GM12878 (cell line): ENCODE measurements around the gene WWP2. TPM values are rescaled to one million over a fixed set of nuclear protein-coding genes. Genes with fewer than 3 reads are reported as not detected.

ENCODE experiments used
- ATAC-seq: fragments of 200-7000 bp; cut with Tn5 transposase; 3 replicates; pipeline ENCODE4 v1.9.1; 2020; ENCODE audit warnings: mild to moderate bottlenecking, moderate library complexity
- BruUV-seq: library from RNA; stranded (reverse); fragments of 400-500 nt; replicated peaks from 2 replicates; lab custom pipeline; 2021; lab: Mats Ljungman, UMichigan
- CTCF ChIA-PET: fragments of 300-600 bp; sonication (Branson Sonifier 250); formaldehyde crosslinking; extraction: SDS; loops from one replicate; lab custom pipeline; 2021; ENCODE audit warnings: inconsistent platforms; lab: Yijun Ruan, JAX
- POLR2A ChIA-PET: fragments of 350-600 bp; formaldehyde crosslinking; extraction: SDS; loops from one replicate; lab custom pipeline; 2021; ENCODE audit warnings: inconsistent platforms; lab: Charles Lee
- RAD21 ChIA-PET: fragments of 300-600 bp; sonication (Branson Sonifier 250); formaldehyde crosslinking; loops from one replicate; lab custom pipeline; 2023; ENCODE audit warnings: antibody characterized with exemption; ENCODE audit not compliant: unreplicated experiment; lab: Charles Lee
- SMC1A ChIA-PET: fragments of 300-600 bp; sonication (Branson Sonifier 250); formaldehyde crosslinking; loops from one replicate; lab custom pipeline; 2023; ENCODE audit not compliant: unreplicated experiment, uncharacterized antibody; lab: Charles Lee
- DNase-seq: peaks from one replicate; pipeline ENCODE4 v3.0.0-alpha.2; 2011; ENCODE audit warnings: low read depth, low spot score
- FAIRE-seq: peaks from 3 replicates; lab custom pipeline; 2011; peaks lifted over from hg19 to GRCh38; lab: Jason Lieb, UNC
- H2AFZ ChIP-seq: 2 replicates; pipeline ENCODE4 v1.6.0; 2011; ENCODE audit warnings: low read depth, low read length, control low read depth; ENCODE audit not compliant: control insufficient read depth
- H3K27ac ChIP-seq: 2 replicates; pipeline ENCODE4 v1.5.1; 2011; ENCODE audit warnings: control low read depth; ENCODE audit not compliant: control insufficient read depth, insufficient read depth
- H3K27me3 ChIP-seq, 2 experiments: replicated peaks in 1 of 2; 2 replicates each; pipeline versions ENCODE4 v1.6.0 to v1.6.1; 2011; ENCODE audit warnings: low read length in 1 of 2; ENCODE audit not compliant: control insufficient read depth in 2 of 2, insufficient read depth in 2 of 2
- H3K36me3 ChIP-seq, 2 experiments: 2 replicates each; pipeline ENCODE4 v1.5.1; 2011; ENCODE audit warnings: low read length in 1 of 2; ENCODE audit not compliant: control insufficient read depth in 2 of 2, insufficient read depth in 2 of 2
- H3K4me1 ChIP-seq: 2 replicates; pipeline ENCODE4 v1.6.1; 2011; ENCODE audit warnings: mild to moderate bottlenecking, low read length, moderate library complexity, mixed read lengths; ENCODE audit not compliant: control insufficient read depth, insufficient read depth
- H3K4me2 ChIP-seq: 2 replicates; pipeline ENCODE4 v1.6.0; 2011; ENCODE audit warnings: control low read depth; ENCODE audit not compliant: control insufficient read depth, insufficient read depth
- H3K4me3 ChIP-seq: fragments of 200-600 bp; sonication (generic); 2 replicates; pipeline ENCODE4 v1.5.1; 2016
- H3K79me2 ChIP-seq: 2 replicates; pipeline ENCODE4 v1.6.0; 2011; ENCODE audit warnings: low read length; ENCODE audit not compliant: control insufficient read depth, insufficient read depth
- H3K9ac ChIP-seq: 2 replicates; pipeline ENCODE4 v1.8.0; 2011; ENCODE audit warnings: low read length, control low read depth, mixed read lengths; ENCODE audit not compliant: control insufficient read depth, insufficient read depth
- H3K9me3 ChIP-seq: replicated peaks from 3 replicates; pipeline ENCODE4 v1.5.1; 2011; ENCODE audit warnings: mild to moderate bottlenecking, low read length; ENCODE audit not compliant: control insufficient read depth, insufficient read depth
- H4K20me1 ChIP-seq: 2 replicates; pipeline ENCODE4 v1.6.0; 2011; ENCODE audit not compliant: control insufficient read depth, insufficient read depth
- E2F8 ChIP-seq: fragments of 450-650 bp; IDR thresholded peaks from 2 replicates; pipeline ENCODE4 v1.6.1; 2018; ENCODE audit warnings: mild to moderate bottlenecking, low read depth, moderate library complexity; ENCODE audit not compliant: partially characterized antibody
- NRF1 ChIP-seq: conservative IDR thresholded peaks from 2 replicates; pipeline ENCODE4 v1.6.1; 2011; ENCODE audit warnings: mild to moderate bottlenecking, low read depth, low read length, improper control_type of control experiment
- RAD21 ChIP-seq: IDR thresholded peaks from 2 replicates; pipeline ENCODE4 v1.6.1; 2011; ENCODE audit warnings: mild to moderate bottlenecking, low read depth, low read length, moderate library complexity; ENCODE audit not compliant: insufficient read depth
- WGBS: methylation state at CpG from one replicate; pipeline ENCODE4 v1.1.6; 2016; ENCODE audit warnings: low lambda C conversion rate; ENCODE audit not compliant: insufficient replicate concordance, insufficient coverage; ENCODE audit errors: missing lambda C conversion rate; 5-methylcytosine and 5-hydroxymethylcytosine counted together
- in situ Hi-C: fragments of 300-500 bp; cut with MboI; formaldehyde crosslinking; loops from 9 replicates; pipeline ENCODE4 v1.14.3; 2018; ENCODE audit warnings: mixed read lengths
- intact Hi-C: fragments of 100-400 bp; cut with micrococcal nuclease; formaldehyde crosslinking; loops from one replicate; pipeline ENCODE4 v1.14.2; 2022; ENCODE audit not compliant: unreplicated experiment
- polyA plus RNA-seq, 11 experiments: library from polyadenylated mRNA; depleted of rRNA in 4 of 11; unstranded in 6 of 11; stranded (reverse) in 5 of 11; fragments of >200 nt; fragmentation: Nextera tagmentation in 4 of 11; fragmentation: Illumina TruSeq in 1 of 11; extraction: Ambion mirVana in 4 of 11; extraction: Trizol in 1 of 11; gene quantifications; 1 replicate in 1 of 11; 2 replicates in 10 of 11; pipeline versions ENCODE4 v1.2.1 to v1.2.3, GENCODE V29; 2011 to 2016; ENCODE audit warnings: inconsistent platforms in 2 of 11, missing spikeins in 2 of 11, low read depth in 1 of 11
- total RNA-seq, 4 experiments: library from RNA; depleted of rRNA in 3 of 4; stranded (reverse); fragments of >200 nt in 3 of 4; fragmentation: Illumina TruSeq in 1 of 4; extraction: Trizol in 1 of 4; gene quantifications; 2 replicates each; pipeline versions ENCODE4 v1.2.1 to v1.2.3, GENCODE V29; 2013 to 2021
- TF ChIP-seq, protein P1 (sequence below): fragments of 450-650 bp; IDR thresholded peaks from 2 replicates; pipeline ENCODE4 v1.6.1; 2016; ENCODE audit warnings: mild to moderate bottlenecking, moderate library complexity, borderline replicate concordance

The WWP2 gene
- total and polyA plus RNA-seq, 10 of the 15 experiments (the other 5 are each of a cell fraction or from before 2014, with no cell fraction given) = 2.8 to 47.0 (median 23.8) TPM

DNA sequence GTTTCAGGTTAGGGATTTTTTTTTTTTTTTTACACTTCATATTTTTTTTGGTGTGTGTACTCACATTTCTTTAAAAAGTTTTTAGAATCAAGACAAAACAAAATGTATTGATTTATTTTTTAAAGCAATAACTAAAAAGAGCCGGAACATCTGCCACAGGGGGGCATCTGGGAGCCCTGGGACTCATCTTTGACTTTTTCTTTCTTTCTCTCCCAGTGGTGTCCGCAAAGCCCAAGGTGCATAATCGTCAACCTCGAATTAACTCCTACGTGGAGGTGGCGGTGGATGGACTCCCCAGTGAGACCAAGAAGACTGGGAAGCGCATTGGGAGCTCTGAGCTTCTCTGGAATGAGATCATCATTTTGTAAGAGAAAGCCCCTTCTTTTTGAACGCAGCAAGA lies 36.3 kb downstream of the WWP2 start:
- Histone ChIP-seq H3K27ac (no peak overlapping the region), H3K9me3 (no peaks in the 10 kb centered on the region), H3K79me2 (no peaks in the 10 kb centered on the region), H2AFZ (no peak overlapping the region), H3K4me1 (no peaks in the 10 kb centered on the region), H3K4me2 (no peak overlapping the region), H3K27me3 (no peaks in the 10 kb centered on the region), H3K36me3 (peaks cover 0 to 8% of the 10 kb centered on the region in 2 experiments; a peak in 2 of 4 replicates), H3K4me3 (no peak overlapping the region), H4K20me1 (no peaks in the 10 kb centered on the region; the same call in 1 of the 2 replicates), H3K9ac (no peak overlapping the region)
- FAIRE-seq (no peak), DNase-seq (no peak), ATAC-seq (no peak)
- intact Hi-C loops = no loop called here
- ChIA-PET SMC1A (interaction anchor here (1.1 kb wide), 1 partner anchor 37 kb away, joined by 4 read pairs; no protein-coding TSS in a partner anchor), CTCF (interaction anchor here (0.6 to 7.7 kb wide), 4 partner anchors 9 to 131 kb away, joined by 3 to 114 read pairs (median 4); no protein-coding TSS in a partner anchor), POLR2A (no interaction called here), RAD21 (no interaction called here)
- BruUV-seq = no TSS peak
- in situ Hi-C loops = no loop called here
- TF ChIP-seq RAD21 (no peak), NRF1 (no peak), E2F8 (no peak)
- TF ChIP-seq, protein P1, sequence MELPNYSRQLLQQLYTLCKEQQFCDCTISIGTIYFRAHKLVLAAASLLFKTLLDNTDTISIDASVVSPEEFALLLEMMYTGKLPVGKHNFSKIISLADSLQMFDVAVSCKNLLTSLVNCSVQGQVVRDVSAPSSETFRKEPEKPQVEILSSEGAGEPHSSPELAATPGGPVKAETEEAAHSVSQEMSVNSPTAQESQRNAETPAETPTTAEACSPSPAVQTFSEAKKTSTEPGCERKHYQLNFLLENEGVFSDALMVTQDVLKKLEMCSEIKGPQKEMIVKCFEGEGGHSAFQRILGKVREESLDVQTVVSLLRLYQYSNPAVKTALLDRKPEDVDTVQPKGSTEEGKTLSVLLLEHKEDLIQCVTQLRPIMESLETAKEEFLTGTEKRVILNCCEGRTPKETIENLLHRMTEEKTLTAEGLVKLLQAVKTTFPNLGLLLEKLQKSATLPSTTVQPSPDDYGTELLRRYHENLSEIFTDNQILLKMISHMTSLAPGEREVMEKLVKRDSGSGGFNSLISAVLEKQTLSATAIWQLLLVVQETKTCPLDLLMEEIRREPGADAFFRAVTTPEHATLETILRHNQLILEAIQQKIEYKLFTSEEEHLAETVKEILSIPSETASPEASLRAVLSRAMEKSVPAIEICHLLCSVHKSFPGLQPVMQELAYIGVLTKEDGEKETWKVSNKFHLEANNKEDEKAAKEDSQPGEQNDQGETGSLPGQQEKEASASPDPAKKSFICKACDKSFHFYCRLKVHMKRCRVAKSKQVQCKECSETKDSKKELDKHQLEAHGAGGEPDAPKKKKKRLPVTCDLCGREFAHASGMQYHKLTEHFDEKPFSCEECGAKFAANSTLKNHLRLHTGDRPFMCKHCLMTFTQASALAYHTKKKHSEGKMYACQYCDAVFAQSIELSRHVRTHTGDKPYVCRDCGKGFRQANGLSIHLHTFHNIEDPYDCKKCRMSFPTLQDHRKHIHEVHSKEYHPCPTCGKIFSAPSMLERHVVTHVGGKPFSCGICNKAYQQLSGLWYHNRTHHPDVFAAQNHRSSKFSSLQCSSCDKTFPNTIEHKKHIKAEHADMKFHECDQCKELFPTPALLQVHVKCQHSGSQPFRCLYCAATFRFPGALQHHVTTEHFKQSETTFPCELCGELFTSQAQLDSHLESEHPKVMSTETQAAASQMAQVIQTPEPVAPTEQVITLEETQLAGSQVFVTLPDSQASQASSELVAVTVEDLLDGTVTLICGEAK = no peak
- WGBS = 95% methylated on average over 6 of the region's 8 CpGs
